ENCODE results near the gene CTIF.
"Not testable (repeated sequence)": the region's sequence is repeated elsewhere in the genome, so short reads cannot be mapped to it uniquely, and the experiment has no call there.

Gene CTIF

GRCh38 chr18:48715711-48716361, 177.0 kb downstream of the CTIF start:
- DNase-seq = no peak

- DNase-seq = not testable (repeated sequence)
These were observed 178.4 kb downstream of the CTIF start for GRCh38 chr18:48717227-48717626.

GRCh38 chr18:48718251-48718959, 179.6 kb downstream of the CTIF start:
- DNase-seq = no peak

- DNase-seq = no peak
These were observed 180.6 kb downstream of the CTIF start for GRCh38 chr18:48719388-48719787.

- DNase-seq = no peak
These were observed 181.3 kb downstream of the CTIF start for GRCh38 chr18:48719974-48720654.

- DNase-seq = no peak
These were observed 181.8 kb downstream of the CTIF start for GRCh38 chr18:48720655-48721025.

- no peak for DNase-seq
These were observed 182.5 kb downstream of the CTIF start for GRCh38 chr18:48721312-48721711.

- DNase-seq = no peak
These were observed 184.2 kb downstream of the CTIF start for GRCh38 chr18:48723016-48723415.

- no peak for DNase-seq
These were observed 185.0 kb downstream of the CTIF start for GRCh38 chr18:48723837-48724236.

GRCh38 chr18:48724442-48724841, 185.6 kb downstream of the CTIF start:
- no peak for DNase-seq

GRCh38 chr18:48724939-48725338, 186.1 kb downstream of the CTIF start:
- no peak for DNase-seq

- DNase-seq = no peak
These were observed 186.7 kb downstream of the CTIF start for GRCh38 chr18:48725562-48725961.

- no peak for DNase-seq
These were observed 188.8 kb downstream of the CTIF start for GRCh38 chr18:48727681-48728080.

- no peak for DNase-seq
These were observed 189.5 kb downstream of the CTIF start for GRCh38 chr18:48728204-48728833.

GRCh38 chr18:48729404-48729803, 190.6 kb downstream of the CTIF start:
- no peak for DNase-seq

- DNase-seq = no peak
These were observed 191.2 kb downstream of the CTIF start for GRCh38 chr18:48730010-48730409.

GRCh38 chr18:48732767-48733424, 194.1 kb downstream of the CTIF start:
- DNase-seq = no peak

GRCh38 chr18:48733643-48734253, 194.9 kb downstream of the CTIF start:
- no peak for DNase-seq

- no peak for DNase-seq
These were observed 195.6 kb downstream of the CTIF start for GRCh38 chr18:48734460-48734859.

- no peak for DNase-seq
These were observed 196.3 kb downstream of the CTIF start for GRCh38 chr18:48735080-48735676.

GRCh38 chr18:48735681-48736255, 196.9 kb downstream of the CTIF start:
- DNase-seq = no peak
